HG03469 (cell line): ENCODE results near the gene NCBP2.

Experiments used
- ATAC-seq: cut with Tn5 transposase; IDR thresholded peaks from one replicate; pipeline ENCODE4 v1.9.1; 2021; ENCODE audit warnings: mild to moderate bottlenecking, moderate library complexity, moderate number of reproducible peaks; ENCODE audit not compliant: unreplicated experiment

Gene NCBP2

GRCh38 chr3:196941729-196942225 lies 551 bp downstream of the NCBP2 start:
- peak; percentile 7 for ATAC-seq

- no peak for ATAC-seq
These were observed 3.8 kb downstream of the NCBP2 start for GRCh38 chr3:196938576-196938975.

GRCh38 chr3:196938124-196938523 lies 4.2 kb downstream of the NCBP2 start:
- ATAC-seq: no peak

- ATAC-seq: no peak
These were observed 6.0 kb downstream of the NCBP2 start for GRCh38 chr3:196936288-196936687.

- ATAC-seq: no peak
These were observed 9.7 kb downstream of the NCBP2 start for GRCh38 chr3:196932600-196932999.

- ATAC-seq: no peak
These were observed 10.3 kb downstream of the NCBP2 start for GRCh38 chr3:196931828-196932587.

GRCh38 chr3:196931157-196931556 lies 11.2 kb downstream of the NCBP2 start:
- no peak for ATAC-seq

- no peak for ATAC-seq
These were observed 14.5 kb downstream of the NCBP2 start for GRCh38 chr3:196927571-196928453.

- ATAC-seq: no peak
These were observed 21.6 kb downstream of the NCBP2 start for GRCh38 chr3:196920733-196921132.

GRCh38 chr3:196918968-196919367 lies 23.4 kb downstream of the NCBP2 start:
- no peak for ATAC-seq

GRCh38 chr3:196916995-196917394 lies 25.3 kb downstream of the NCBP2 start:
- no peak for ATAC-seq

- ATAC-seq: no peak
These were observed 26.1 kb downstream of the NCBP2 start for GRCh38 chr3:196916221-196916620.

GRCh38 chr3:196915375-196915774 lies 27.0 kb downstream of the NCBP2 start:
- ATAC-seq: no peak

GRCh38 chr3:196914866-196915265 lies 27.5 kb downstream of the NCBP2 start:
- no peak for ATAC-seq

GRCh38 chr3:196903740-196904139 lies 38.6 kb downstream of the NCBP2 start:
- no peak for ATAC-seq

GRCh38 chr3:196902296-196902695 lies 40.0 kb downstream of the NCBP2 start:
- no peak for ATAC-seq

GRCh38 chr3:196901768-196902167 lies 40.6 kb downstream of the NCBP2 start:
- ATAC-seq: no peak

- no peak for ATAC-seq
These were observed 46.1 kb downstream of the NCBP2 start for GRCh38 chr3:196896229-196896628.

- no peak for ATAC-seq
These were observed 47.6 kb downstream of the NCBP2 start for GRCh38 chr3:196894557-196895295.

- ATAC-seq: no peak
These were observed 52.3 kb downstream of the NCBP2 start for GRCh38 chr3:196889844-196890708.
